Myocyte (in vitro differentiated cells): Measurements from ENCODE around the gene DNAH14. TPM values are rescaled to one million over a fixed set of nuclear protein-coding genes. Genes with fewer than 3 reads are reported as not detected.
"Not testable (repeated sequence)": the region's sequence is repeated elsewhere in the genome, so short reads cannot be mapped to it uniquely, and the experiment has no call there.

ENCODE experiments used
- DNase-seq: peaks from one replicate; pipeline ENCODE4 v3.0.0-alpha.2; 2012; ENCODE audit warnings: low read depth
- total RNA-seq: library from RNA; depleted of rRNA; stranded (reverse); fragments of >200 nt; gene quantifications from 2 replicates; pipeline ENCODE4 v1.2.3, GENCODE V29; 2014

The DNAH14 gene
- total RNA-seq, 1 donor from 2014 or later = 10.1 TPM

DNA sequence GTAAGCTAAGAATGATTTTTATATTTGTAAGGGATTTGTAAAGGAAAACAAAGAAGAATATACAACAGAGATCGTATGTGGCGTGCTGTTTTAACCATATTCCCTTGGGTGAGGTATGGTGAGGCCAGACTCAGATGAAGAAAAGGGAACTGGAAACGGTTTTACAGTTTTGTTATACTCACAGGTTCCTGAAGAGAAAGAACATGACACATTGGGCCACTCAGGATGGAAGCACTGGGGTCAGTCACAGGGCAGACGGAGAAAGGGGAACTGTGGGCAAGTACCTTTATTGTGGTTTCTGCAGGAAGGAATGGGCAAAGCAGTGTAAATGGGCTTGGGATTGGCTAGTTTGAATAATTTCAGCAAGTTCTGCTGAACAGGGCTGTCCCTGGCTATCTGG lies 321.0 kb downstream of the DNAH14 start:
- DNase-seq = no peak

- no peak for DNase-seq
Observed at GRCh38 chr1:225253173-225253572, 323.7 kb downstream of the DNAH14 start.

DNA sequence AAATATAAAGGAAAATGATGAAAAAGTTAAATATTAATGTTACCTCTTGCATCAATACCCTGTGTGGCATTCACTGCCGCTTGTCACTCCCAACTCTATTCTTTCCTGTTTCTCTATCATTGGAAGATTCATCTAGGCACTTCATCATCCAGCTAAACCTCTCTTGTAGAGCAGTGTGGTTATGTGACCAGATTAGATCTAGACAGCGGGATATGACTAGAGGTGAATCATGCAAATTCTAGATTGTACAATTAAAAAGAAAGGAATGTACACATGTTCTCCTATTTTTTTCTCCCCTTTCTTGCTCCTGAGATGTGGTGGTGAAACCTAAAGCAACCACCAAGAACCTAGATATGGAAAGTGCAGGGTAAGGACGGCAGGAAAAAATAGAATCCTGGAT lies 324.3 kb downstream of the DNAH14 start:
- peak; percentile 14 for DNase-seq

- DNase-seq = no peak
Observed at GRCh38 chr1:225254676-225255075, 325.2 kb downstream of the DNAH14 start.

- no peak for DNase-seq
Observed at GRCh38 chr1:225257081-225257480, 327.6 kb downstream of the DNAH14 start.

- no peak for DNase-seq
Observed at GRCh38 chr1:225258811-225259210, 329.3 kb downstream of the DNAH14 start.

- no peak for DNase-seq
Observed at GRCh38 chr1:225259542-225259941, 330.1 kb downstream of the DNAH14 start.

- no peak for DNase-seq
Observed at GRCh38 chr1:225260319-225260718, 330.8 kb downstream of the DNAH14 start.

DNA sequence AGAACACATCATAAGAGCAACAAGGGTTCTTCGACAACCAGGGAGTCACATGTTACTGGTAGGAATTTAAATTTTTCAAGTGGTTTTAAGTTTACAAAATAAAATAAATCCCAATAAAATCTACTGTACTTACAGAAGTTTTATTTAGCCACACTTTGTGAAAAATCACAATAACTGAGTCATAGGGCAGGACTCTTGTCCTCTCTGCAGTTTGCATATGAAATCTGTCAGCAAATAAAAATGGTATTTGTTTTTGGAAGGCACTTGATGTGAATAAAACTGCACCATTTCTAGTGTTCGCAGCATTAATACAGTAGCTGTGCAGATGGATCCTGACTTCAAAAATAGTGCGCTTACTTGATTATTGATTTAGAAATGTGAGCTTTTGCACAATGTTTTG lies 348.0 kb downstream of the DNAH14 start:
- DNase-seq = no peak

- DNase-seq = no peak
Observed at GRCh38 chr1:225280563-225280962, 351.1 kb downstream of the DNAH14 start.

DNA sequence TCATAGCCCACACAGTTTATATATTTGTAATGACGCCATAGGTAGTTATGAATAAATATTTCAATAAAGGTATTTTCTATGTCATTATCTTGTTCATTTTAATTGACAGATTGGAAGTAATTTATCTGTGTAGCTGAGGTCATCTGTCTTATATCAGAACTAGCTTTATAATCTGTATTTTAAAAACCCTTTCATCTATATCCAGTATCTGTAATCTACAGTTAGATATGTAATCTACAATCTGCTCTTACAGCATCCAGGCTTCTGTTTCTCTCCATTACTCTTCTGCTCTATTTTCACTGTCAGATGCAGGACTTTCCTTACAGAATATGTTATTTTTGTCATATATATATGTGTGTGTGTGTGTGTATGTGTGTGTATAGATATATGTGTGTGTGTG lies 360.8 kb downstream of the DNAH14 start:
- DNase-seq = no peak

DNA sequence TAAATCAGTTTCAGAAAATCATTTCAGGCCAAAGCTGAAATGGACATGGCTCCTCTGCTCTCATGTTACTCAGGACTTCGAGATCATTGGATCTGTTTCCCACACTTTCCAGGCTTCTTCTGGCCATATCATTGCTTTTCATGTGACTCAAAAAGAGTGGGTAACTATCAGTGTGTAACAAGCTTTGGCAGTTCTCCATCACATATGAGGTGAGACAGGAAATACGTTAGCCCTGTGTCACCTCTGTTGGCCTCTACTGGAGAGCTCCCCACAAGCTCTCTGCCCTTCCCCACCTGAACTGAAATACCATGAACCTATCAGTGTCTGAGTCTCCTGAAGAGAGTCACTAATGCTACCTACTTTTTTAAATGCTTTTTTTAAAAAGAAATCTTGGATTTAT lies 370.1 kb downstream of the DNAH14 start:
- DNase-seq = no peak

GRCh38 chr1:225300381-225300780 lies 370.9 kb downstream of the DNAH14 start:
- DNase-seq = no peak

- no peak for DNase-seq
Observed at GRCh38 chr1:225304996-225305395, 375.5 kb downstream of the DNAH14 start.

DNA sequence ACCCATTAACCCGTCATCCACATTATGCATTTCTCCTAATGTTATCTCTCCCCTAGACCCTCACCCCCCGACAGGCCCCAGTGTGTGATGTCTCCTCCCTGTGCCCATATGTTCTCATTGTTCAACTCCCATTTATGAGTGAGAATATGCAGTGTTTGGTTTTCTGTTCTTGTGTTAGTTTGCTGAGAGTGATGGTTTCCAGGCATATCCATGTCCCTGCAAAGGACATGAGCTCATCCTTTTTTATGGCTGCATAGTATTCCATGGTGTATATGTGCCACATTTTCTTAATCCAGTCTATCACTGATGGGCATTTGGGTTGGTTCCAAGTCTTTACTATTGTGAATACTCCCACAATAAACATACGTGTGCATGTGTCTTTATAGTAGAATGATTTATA lies 381.1 kb downstream of the DNAH14 start:
- DNase-seq = not testable (repeated sequence)

DNA sequence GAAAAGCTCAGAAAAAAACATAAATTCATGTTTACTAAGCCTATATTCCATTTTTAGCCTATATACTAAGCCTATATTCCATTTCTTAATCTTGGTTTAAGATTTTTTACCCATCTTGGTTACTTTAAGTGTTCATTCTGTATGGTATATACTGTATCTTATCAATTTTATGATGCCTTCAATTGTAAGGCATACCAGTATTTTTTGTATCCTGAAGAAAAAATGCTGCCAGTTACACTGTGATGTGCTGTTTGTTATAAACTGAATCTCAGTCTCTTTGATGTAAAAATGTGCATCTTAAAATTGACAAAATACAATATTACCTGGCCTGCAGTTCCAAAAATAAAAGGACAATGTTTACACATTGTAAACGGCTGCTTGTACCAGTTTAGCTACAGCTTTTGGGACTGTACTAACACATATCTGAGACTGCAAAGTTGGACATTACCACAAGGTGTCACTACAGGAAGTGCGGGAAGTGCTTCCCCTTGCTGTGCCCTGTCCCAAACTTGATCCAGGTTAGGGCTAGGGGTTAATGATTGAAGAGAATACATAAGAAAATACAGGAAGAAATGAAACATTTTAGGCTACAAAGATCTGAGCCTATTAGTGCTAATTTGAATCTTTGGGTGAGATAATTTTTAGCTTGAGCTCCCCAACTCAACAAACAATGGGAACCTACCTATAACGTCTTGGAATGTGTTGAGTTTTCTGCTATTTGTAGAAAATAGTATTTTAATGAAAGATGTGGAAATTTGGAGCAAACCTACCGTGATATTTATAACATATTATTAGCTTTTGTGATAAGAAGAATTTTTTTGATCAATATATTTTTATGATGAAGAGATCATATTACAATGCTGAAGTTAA lies 389.5 kb downstream of the DNAH14 start:
- peak; percentile 62 for DNase-seq

DNA sequence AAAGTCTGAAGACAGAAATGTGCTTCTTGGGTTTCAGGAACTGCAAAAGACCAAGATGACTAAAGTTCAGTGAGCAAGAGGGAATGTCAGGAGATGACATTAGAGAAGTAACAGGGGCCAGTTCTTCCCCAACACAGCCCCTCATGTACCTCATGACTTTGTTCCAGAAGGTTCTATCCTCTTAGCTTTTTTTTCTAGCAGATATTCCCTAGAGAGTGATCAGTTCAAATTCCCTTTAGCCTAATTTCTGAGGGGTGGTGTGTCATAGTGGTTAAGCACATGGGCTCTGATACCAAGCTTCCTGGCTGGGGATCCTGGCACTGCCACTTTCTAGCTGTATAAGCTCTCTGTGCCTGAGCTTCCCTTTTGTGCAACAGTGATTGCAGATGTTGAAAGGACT lies 390.4 kb downstream of the DNAH14 start:
- peak; percentile 16 for DNase-seq

- DNase-seq = no peak
Observed at GRCh38 chr1:225321784-225322183, 392.3 kb downstream of the DNAH14 start.

DNA sequence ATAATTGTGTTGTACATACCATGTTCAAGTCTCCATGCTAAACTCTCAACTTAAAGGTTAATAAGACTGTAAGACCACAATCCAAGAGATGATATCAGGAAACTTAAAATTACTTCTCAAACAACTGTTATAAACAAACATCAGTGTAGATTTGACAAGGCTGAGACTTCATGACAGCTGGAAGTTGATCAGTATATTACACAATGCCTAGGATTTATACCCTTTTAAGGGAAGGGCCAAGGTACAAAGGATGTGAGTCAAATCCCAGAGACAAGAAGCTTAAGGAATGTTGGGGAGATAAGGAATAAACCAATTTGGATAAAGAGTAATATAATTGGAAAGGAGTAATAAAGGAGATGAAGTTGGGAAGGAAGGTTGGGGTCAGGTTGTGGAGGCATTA lies 399.6 kb downstream of the DNAH14 start:
- DNase-seq = peak; percentile 55

DNA sequence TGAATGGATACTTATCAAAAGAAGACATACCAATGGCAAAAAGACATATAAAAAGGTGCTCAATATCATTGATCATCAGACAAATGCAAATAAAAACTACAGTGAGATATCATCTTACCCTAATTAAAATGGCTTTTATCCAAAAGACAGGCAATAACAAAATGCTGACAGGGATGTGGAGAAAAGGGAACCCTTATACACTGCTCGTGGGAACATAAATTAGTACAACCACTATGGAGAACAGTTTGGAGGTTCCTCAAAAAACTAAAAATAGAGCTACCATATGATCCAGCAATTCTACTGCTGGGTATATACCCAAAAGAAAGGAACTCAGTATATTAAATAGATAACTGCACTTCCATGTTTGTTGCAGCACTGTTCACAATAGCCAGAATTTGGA lies 400.5 kb downstream of the DNAH14 start:
- not testable (repeated sequence) for DNase-seq

DNA sequence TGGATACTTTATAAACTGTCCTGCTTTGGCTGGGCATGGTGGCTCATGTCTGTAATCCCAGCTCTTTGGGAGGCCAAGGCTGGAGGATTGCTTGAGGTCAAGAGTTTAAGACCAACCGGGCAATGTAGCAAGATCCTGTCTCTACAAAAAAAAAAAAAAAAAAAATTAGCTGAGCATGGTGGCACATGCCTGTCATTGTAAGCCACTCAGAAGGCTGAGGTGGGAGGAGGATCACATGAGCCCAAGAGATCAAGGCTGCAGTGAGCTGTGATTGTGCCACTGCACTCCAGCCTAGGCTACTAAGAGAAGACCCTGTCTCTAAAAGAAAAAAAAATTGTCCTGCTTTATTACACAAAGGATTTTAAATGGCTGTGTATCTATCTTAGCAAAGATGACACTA lies 403.2 kb downstream of the DNAH14 start:
- no peak for DNase-seq

DNA sequence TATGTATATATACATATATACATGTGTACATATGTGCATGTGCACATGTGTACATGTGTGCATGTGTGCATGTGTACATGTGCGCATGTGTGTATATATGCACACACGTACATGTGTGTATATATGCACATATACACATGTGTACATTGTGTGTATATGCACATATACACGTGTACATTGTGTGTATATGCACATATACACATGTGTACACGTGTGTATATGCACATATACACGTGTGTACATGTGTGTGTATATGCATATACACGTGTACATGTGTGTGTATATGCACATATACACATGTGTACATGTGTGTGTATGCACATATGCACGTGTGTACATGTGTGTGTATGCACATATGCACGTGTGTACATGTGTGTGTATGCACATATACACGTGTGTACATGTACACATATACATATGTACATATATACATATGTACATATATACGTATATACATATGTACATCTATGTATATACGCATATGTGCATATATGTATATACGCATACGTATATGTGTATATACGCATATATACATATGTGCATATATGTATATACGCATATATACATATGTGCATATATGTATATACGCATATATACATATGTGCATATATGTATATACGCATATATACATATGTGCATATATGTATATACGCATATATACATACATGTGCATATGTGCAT lies 405.8 kb downstream of the DNAH14 start:
- DNase-seq = not testable (repeated sequence)

- DNase-seq = no peak
Observed at GRCh38 chr1:225338545-225338944, 409.1 kb downstream of the DNAH14 start.
